Right lobe of liver (tissue), 6 donors: Measurements from ENCODE around the gene SPATA25. TPM values are rescaled to one million over a fixed set of nuclear protein-coding genes. Genes with fewer than 3 reads are reported as not detected.
A peak's percentile ranks its signal among the peaks of the same experiment; 100 is the strongest.

Experiments
- ATAC-seq, 4 donors: fragments of 200-7000 bp; cut with Tn5 transposase; one replicate each; pipeline ENCODE4 v1.9.1; 2020; ENCODE audit warnings: mild to moderate bottlenecking in 4 of 4, moderate library complexity in 4 of 4
- DNase-seq, 3 donors: peaks; one replicate each; pipeline ENCODE4 v3.0.0-alpha.2; 2020
- H3K27ac ChIP-seq, 3 donors: fragments of 200-600 bp; one replicate each; pipeline ENCODE4 v1.8.0; 2022
- H3K27me3 ChIP-seq, 2 donors: fragments of 200-600 bp; one replicate each; pipeline ENCODE4 v1.8.0; 2022
- H3K36me3 ChIP-seq, 4 donors: fragments of 200-600 bp; sonication (generic) in 1 of 4; one replicate each; pipeline versions ENCODE4 v1.5.1 to v1.8.0; 2017 to 2022; ENCODE audit warnings: control low read depth in 1 of 4
- H3K4me1 ChIP-seq, 4 donors: fragments of 200-600 bp; sonication (generic) in 1 of 4; one replicate each; pipeline versions ENCODE4 v1.5.1 to v1.8.0; 2017 to 2022; ENCODE audit warnings: control low read depth in 1 of 4
- H3K4me3 ChIP-seq, 3 donors: fragments of 200-600 bp; one replicate each; pipeline ENCODE4 v1.8.0; 2022
- H3K9me3 ChIP-seq, 4 donors: fragments of 200-600 bp; sonication (generic) in 1 of 4; one replicate each; pipeline versions ENCODE4 v1.5.1 to v1.8.0; 2017 to 2022; ENCODE audit warnings: control low read depth in 1 of 4
- POLR2A ChIP-seq: fragments of 450-650 bp; IDR thresholded peaks from one replicate; pipeline ENCODE4 v1.6.1; 2017; ENCODE audit warnings: antibody characterized with exemption, mild to moderate bottlenecking
- WGBS: methylation state at CpG from one replicate; pipeline ENCODE4 v1.1.6; 2018; ENCODE audit warnings: low coverage, low lambda C conversion rate; ENCODE audit not compliant: insufficient coverage; ENCODE audit errors: missing lambda C conversion rate; 5-methylcytosine and 5-hydroxymethylcytosine counted together
- intact Hi-C, 2 donors: fragments of 100-400 bp; cut with DNase I; formaldehyde crosslinking; loops; one replicate each; pipeline versions ENCODE4 v1.11.2 to v1.14.1; 2022
- total RNA-seq, 6 experiments: library from RNA; depleted of rRNA in 2 of 6; stranded (reverse); fragments of >200 nt in 2 of 6; fragmentation: NEBNext Ultra II Directional in 3 of 6; extraction: Animal tissue kit (Norgen Biotek cat#: 25700) in 3 of 6; gene quantifications; one replicate each; pipeline versions ENCODE4 v1.1.0 to v1.2.4, GENCODE V29; 2016 to 2023
- TF ChIP-seq, protein P1 (sequence below), 4 donors: fragments of 200-600 bp in 3 of 4; fragments of 450-650 bp in 1 of 4; IDR thresholded peaks; one replicate each; pipeline versions ENCODE4 v1.5.1 to v1.8.0; 2016 to 2022; ENCODE audit warnings: antibody characterized with exemption in 4 of 4, mild to moderate bottlenecking in 2 of 4
- donor health status: DM: no; HTN: yes; CAD: no.
- donor health status: DM: no; HTN: no; CAD: no.
- donor health status: DM: no; HTN: no; CAD: no.
- donor health status: DM: no; HTN: yes; CAD: no.
- donor health status: DM: no; HTN: yes; CAD: no.

Gene SPATA25
- total RNA-seq, 6 experiments from 2014 or later = 0.50 to 3.2 (median 2.0) TPM

DNA sequence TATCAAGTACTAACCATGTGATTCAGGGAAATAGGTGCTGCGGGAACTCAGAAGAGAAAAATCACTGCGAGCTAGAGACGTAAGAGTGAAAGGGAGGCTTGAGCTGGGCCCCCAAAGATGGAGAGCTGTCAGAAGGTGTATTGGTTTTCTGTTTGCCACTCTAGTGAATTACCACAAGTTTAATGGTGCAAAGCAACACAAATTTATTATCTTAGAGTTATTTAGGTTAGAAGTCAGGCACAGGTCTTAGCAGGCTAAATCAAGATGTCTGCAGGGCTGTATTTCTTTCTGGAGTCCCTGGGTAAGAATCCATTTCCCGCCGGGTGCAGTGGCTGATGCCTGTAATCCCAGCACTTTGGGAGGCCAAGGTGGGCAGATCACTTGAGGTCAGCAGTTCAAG lies 27.5 kb downstream of the SPATA25 start:
- DNase-seq = no peak
- Histone ChIP-seq H3K9me3 (no peaks in the 10 kb centered on the region), H3K27me3 (no peaks in the 10 kb centered on the region), H3K4me1 (peaks cover 0 to 21% (median 8%) of the 10 kb centered on the region in 4 donors), H3K27ac (no peak overlapping the region), H3K4me3 (no peak overlapping the region), H3K36me3 (no peaks in the 10 kb centered on the region)
- ATAC-seq = no peak
- WGBS = 96% methylated on average over 4 of the region's 5 CpGs
- TF ChIP-seq, protein P1, sequence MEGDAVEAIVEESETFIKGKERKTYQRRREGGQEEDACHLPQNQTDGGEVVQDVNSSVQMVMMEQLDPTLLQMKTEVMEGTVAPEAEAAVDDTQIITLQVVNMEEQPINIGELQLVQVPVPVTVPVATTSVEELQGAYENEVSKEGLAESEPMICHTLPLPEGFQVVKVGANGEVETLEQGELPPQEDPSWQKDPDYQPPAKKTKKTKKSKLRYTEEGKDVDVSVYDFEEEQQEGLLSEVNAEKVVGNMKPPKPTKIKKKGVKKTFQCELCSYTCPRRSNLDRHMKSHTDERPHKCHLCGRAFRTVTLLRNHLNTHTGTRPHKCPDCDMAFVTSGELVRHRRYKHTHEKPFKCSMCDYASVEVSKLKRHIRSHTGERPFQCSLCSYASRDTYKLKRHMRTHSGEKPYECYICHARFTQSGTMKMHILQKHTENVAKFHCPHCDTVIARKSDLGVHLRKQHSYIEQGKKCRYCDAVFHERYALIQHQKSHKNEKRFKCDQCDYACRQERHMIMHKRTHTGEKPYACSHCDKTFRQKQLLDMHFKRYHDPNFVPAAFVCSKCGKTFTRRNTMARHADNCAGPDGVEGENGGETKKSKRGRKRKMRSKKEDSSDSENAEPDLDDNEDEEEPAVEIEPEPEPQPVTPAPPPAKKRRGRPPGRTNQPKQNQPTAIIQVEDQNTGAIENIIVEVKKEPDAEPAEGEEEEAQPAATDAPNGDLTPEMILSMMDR (IDR thresholded peaks at IDR 0.05) = no peak
- intact Hi-C loops = no loop called here

DNA sequence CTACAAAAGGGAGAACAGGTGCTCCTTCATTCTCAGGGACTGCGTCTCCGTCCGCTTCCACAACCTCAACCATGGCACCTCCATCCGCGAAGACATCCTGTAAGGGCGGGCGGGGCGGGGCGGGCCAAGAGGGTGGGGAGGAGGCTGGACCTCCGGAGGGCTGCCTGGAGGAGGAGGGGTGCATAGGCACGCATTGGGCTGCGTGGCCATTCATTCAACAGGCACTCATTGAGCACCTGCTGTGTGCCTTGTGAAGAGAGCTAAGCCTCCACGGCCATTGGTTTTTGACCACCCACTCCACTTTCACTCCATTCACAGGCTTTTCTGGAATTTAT lies 29.6 kb downstream of the SPATA25 start:
- TF ChIP-seq, protein P1 (IDR thresholded peaks at IDR 0.05) = no peak
- no peak for TF ChIP-seq POLR2A
- WGBS = 17% methylated on average over 1 of the region's 13 CpGs
- peak overlapping the region; percentile 92 to 93 (median 93) for H3K4me3 ChIP-seq
- intact Hi-C loops = no loop called here
- ATAC-seq = peak in 3 of 4 donors; percentile 10 to 31 (median 23)
- H3K4me1 ChIP-seq = peaks cover 0 to 21% (median 8%) of the 10 kb centered on the region in 4 donors
- no peaks in the 10 kb centered on the region for H3K9me3 ChIP-seq
- H3K27ac ChIP-seq = peak overlapping the region; percentile 64 to 86 (median 69)
- no peaks in the 10 kb centered on the region for H3K36me3 ChIP-seq
- peak in 1 of 3 donors; percentile 55 for DNase-seq
- no peaks in the 10 kb centered on the region for H3K27me3 ChIP-seq

DNA sequence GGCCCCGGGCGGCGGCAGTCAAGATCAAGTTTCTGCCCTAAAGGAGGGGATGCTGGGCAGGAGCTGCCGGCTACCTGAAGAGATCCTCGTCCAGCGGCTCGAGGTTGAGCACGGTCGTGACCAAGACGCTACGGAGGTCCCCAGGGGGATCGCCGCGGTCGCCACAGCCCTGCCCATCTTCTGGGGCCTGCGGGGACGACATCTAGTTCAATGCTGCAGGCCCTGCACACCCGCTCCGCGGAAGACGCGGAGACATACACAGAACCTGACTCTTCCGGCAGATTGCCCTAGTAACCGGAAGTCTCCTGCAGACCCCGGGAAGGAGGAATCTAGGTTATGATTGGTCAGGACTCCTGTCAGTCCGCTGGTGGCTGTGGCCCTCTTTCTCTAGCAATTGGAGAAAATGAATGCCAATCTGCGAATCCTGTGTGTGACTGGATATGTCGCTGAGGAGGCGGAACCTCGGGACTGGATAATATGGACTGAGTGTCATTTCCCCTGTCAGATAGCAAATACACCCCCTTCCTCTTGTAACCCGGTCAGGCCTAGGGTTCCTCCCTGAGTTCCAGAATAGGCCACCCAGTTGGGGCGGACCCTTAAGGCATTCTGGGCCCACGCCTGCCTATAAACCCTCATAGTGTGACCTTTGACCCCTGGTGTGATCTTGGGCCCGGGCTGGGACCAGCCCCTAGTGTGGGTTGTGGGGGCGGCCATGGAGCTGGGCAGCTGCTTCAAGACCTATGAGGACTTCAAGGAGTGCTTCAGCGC lies 30.1 kb downstream of the SPATA25 start, which contains the start of the genes ACOT8 and ZSWIM3:
Gene ACOT8, minus strand, starts transcription at position 279 of the 768 bp plus-strand sequence. Its CDS starts 77 bp downstream, at position 202.
Gene ZSWIM3, plus strand, starts transcription at position 501 of the 768 bp plus-strand sequence. Its CDS starts 212 bp downstream, at position 713.
- H3K36me3 ChIP-seq = no peaks in the 10 kb centered on the region
- H3K4me3 ChIP-seq = peak within 1 kb of the TSS; percentile 92 to 93 (median 93)
- TF ChIP-seq POLR2A = peak; percentile 97
- TF ChIP-seq, protein P1 (IDR thresholded peaks at IDR 0.05) = no peak
- no peaks in the 10 kb centered on the region for H3K27me3 ChIP-seq
- ATAC-seq (peak; percentile 98 to 100 (median 99)), DNase-seq (peak; percentile 86 to 99 (median 91))
- H3K9me3 ChIP-seq = no peaks in the 10 kb centered on the region
- 0% methylated on average over 14 of the region's 36 CpGs for WGBS
- intact Hi-C loops = no loop called here
- peak within 1 kb of the TSS; percentile 64 to 86 (median 69) for H3K27ac ChIP-seq
- peaks cover 0 to 21% (median 8%) of the 10 kb centered on the region in 4 donors for H3K4me1 ChIP-seq

DNA sequence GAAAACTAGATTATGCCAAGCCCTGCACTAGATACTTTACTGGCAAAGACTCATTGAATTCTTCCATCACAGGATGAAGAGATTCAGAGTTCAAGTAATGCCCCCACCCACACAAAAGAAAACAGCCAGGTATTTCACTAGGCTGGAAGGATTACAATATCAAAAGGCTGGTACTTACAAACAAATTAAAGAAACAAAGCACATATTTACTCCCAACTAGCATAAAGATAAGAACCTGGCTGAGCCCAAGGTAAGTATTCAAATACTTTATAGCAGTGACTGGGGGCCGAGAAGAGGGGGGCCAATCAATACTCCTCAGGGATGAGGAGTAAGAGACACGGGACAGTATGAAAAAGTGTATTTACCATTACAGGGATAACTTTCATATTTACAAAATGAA lies 33.9 kb downstream of the SPATA25 start:
- DNase-seq (no peak), ATAC-seq (no peak)
- intact Hi-C loops = no loop called here
- 84% methylated on average over 2 of the region's 2 CpGs for WGBS
- TF ChIP-seq, protein P1 (IDR thresholded peaks at IDR 0.05) = no peak
- no peak for TF ChIP-seq POLR2A
- no peaks in the 10 kb centered on the region for H3K36me3 ChIP-seq
- no peaks in the 10 kb centered on the region for H3K27me3 ChIP-seq
- H3K27ac ChIP-seq = no peak overlapping the region
- H3K4me3 ChIP-seq = no peak overlapping the region
- H3K9me3 ChIP-seq = no peaks in the 10 kb centered on the region
- H3K4me1 ChIP-seq = peaks cover 0 to 19% (median 8%) of the 10 kb centered on the region in 4 donors
